ENCODE measurements around the gene FBLN5.
"Not testable (repeated sequence)": the region's sequence is repeated elsewhere in the genome, so short reads cannot be mapped to it uniquely, and the experiment has no call there.

Gene FBLN5

DNA sequence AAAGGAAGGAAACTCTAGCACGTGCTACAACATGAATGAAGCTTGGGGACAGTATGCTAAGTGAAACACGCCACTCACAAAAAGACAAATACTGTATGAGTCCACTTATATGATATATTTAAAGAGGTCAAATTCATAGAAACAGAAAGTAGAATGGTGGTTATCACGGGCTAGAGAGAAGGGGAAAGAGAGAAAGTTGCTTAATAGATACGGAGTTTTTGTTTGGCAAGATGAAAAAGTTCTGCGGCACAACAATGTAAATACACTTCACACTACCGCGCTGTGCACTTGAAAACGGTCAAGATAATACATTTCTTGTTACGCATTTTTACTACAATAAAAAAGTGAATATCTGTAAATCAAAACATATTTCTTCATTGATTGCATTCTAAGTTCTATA is 37.3 kb downstream of the FBLN5 start:
- no peak for DNase-seq (ENCODE audit: low read depth in 2 of 2)

DNA sequence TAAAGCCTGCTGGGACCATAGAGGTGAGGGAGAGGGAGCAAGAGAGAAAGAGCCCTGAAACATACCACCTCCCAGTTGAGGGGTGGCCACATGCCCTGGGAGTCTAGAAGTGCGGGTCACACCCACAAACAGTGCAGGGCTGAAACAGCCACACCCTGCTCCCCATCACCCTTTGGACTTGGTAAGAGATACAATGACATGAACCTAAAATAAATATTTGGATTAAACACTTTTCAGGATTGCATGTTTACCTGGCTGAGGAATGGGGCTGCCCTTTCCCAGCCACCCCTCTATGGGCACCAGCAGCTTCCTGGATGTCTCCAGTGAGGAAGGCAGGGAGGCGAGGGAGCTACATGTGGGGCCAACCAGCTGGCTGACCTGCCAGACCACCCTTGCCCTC is 41.1 kb downstream of the FBLN5 start:
- DNase-seq (ENCODE audit: low read depth in 2 of 2): no peak

- DNase-seq (ENCODE audit: low read depth in 2 of 2): no peak
Observed at GRCh38 chr14:91904956-91905645, 42.4 kb downstream of the FBLN5 start.

DNA sequence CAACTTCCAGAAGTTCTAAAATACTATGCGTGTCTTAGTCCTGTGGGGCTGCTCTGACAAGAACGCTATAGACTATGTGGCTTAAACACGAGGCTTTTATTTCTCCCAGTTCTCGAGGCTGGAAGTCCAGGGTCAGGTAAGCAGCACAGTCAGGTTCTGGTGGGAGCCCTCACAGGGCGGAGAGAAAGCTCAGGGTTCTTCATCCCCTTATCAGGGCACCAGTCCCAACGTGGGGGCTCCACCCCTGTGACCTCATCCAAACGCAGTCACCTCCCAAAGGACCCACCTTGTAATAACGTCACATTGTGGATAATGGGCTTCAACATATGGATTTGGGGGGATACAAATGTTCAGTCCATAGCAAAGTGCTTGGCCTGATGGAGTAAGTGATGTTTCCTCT is 43.0 kb downstream of the FBLN5 start:
- DNase-seq (ENCODE audit: low read depth in 2 of 2): no peak

- DNase-seq (ENCODE audit: low read depth in 2 of 2): no peak
Observed at GRCh38 chr14:91903070-91903469, 44.4 kb downstream of the FBLN5 start.

GRCh38 chr14:91902336-91902735 is 45.2 kb downstream of the FBLN5 start:
- DNase-seq (ENCODE audit: low read depth in 2 of 2): no peak

DNA sequence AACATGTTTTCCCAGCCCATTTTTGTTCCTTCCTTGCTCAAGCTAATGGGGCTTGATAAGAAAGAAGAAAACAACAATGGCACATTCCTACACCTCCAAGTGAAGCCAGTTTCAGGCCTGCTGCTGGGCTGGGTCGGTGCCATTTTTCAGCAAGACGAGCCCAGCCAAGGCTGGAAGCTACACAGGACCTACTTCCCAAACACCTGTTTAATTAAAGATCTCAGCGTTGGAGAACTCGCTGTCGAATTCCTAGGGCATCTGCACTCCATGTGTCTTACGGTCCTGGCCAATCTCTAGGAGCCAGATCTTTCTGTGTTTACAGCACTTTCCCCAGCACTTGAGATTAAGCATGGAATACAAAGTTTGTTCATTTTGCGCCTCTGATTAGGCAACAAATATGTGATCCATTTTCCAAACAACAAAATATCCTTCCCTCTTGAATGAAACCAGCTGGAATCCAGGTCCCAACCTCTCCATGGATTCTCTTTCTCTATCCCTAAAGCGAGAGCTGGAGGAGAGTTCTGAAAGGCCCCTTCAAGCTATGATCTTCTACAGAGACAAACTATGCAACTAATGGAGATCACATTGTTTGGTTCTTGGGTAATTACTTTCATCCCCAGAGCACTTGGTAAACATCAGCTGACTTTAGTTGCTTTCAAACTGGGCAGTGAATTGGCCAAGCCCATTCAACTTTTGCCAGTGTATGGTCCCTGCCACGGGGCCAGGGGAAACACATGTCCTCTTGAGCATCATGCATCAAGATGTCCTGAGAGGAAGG is 45.9 kb downstream of the FBLN5 start:
- DNase-seq (ENCODE audit: low read depth in 2 of 2): no peak

DNA sequence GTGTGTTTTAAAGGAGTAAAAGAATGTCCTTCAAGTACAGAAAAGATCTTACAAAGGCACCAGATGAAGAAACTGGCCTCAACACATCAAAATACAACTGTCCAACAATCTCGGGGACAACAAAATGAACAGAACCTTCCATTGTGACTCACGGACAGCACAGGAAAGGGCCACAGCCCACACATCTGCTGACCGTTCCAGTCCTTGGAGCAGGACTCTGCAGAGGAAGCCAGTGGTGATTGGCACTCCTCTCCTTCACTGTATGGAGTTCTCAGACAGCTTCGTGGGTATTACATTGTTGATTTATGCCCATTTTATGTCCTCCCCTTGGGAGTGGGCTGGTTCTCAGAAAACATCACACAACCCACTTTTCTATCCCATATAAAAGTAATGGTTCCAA is 47.7 kb downstream of the FBLN5 start:
- no peak for DNase-seq (ENCODE audit: low read depth in 2 of 2)

DNA sequence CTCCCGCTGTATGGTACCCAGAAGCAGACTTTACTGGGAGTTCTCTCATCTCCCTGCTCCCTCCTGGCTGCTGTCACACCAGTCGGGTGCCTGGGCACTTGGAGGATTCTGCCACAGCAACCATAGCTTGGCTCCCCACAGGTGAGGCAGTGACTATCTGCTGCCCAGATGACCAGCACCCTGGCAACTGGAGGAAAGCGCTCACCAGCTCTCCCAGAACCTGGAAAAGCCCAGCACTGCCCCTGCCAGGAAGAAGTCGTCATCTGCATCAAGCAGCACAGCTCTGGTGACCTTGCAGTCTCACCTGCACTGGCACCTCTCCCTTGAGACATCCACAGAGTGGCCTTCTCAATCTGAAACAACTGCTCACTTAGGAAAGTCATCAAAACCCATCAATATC is 48.3 kb downstream of the FBLN5 start:
- no peak for DNase-seq (ENCODE audit: low read depth in 2 of 2)

DNA sequence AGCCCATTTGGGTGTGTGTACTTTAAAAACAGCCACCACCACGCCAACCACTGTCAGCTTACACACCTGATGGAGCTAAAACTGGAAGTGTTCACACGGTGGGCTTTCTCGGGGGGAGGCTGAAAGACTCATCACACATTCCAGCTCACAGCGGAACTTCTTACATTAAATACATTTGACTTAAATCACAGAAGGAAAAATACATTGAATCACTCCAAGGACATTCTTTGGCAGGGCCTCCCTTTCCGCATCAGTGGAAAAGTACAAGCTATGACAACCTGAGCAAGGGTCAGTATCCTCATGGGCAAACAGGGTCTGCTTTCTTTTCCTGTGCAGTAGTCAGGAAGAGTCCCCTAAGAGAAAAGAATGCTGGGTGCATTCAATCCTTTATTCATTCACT is 49.1 kb downstream of the FBLN5 start:
- DNase-seq (ENCODE audit: low read depth in 2 of 2): no peak

DNA sequence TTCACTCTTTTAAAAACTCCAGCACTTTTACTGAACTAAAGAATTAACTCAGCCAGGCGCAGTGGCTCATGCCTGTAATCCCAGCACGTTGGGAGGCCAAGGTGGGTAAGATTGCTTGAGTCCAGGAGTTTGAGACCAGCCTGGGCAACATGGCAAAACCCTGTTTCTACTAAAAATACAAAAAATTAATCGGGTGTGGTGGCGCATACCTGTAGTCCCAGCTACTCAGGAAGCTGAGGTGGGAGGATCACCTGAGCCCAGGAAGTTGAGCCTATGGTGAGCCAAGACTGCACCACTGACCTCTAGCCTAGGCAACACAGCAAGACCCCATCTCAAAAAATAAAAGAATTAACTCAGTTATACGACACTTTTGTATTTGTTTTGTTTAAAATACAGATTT is 49.8 kb downstream of the FBLN5 start:
- not testable (repeated sequence) for DNase-seq (ENCODE audit: low read depth in 2 of 2)

- no peak for DNase-seq (ENCODE audit: low read depth in 2 of 2)
Observed at GRCh38 chr14:91897106-91897701, 50.3 kb downstream of the FBLN5 start.

DNA sequence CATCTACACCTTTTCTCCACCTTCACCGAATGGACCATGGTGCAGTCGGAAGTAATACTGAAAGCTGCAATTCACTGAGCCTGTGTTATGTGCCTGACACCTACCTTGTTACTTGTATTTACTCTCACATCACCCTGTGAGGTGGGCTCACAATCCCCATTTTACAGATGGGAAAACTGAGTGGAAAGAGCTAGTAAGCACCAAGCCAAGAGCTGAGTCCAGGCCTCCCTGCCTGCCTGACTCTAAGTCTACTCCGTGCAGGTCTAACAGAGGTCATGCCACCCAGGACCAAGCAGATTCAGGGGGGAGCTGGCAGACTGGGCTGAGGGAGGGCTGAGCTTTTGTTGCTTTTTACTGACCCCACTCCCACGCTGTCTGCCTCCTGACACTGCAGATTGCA is 51.1 kb downstream of the FBLN5 start:
- DNase-seq (ENCODE audit: low read depth in 2 of 2): no peak

GRCh38 chr14:91893669-91894068 is 53.8 kb downstream of the FBLN5 start:
- DNase-seq (ENCODE audit: low read depth in 2 of 2): no peak

- no peak for DNase-seq (ENCODE audit: low read depth in 2 of 2)
Observed at GRCh38 chr14:91893007-91893406, 54.5 kb downstream of the FBLN5 start.

DNA sequence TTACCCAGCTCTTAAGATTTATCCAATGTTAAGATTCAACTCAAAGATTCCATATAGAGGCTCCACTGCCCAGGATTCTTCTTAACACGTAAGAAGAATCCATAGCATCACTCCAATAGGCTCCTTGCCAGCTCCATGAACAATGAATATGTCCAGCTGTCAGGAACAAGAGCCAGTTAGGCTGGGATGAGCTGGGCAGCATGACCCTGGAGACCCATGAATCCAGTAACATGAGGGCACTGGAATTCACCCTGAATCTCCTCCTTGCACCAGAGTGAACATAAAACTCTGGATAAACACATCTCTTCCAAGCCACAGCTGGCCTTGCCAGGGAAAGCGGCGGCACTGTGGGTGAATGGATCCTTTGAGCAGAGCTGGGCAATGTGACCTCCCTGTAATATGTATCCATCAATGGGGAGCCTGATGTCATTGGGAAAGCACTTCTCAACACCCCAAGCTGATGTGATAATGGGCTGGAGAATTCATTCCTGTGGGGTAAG is 55.7 kb downstream of the FBLN5 start:
- no peak for DNase-seq (ENCODE audit: low read depth in 2 of 2)

DNA sequence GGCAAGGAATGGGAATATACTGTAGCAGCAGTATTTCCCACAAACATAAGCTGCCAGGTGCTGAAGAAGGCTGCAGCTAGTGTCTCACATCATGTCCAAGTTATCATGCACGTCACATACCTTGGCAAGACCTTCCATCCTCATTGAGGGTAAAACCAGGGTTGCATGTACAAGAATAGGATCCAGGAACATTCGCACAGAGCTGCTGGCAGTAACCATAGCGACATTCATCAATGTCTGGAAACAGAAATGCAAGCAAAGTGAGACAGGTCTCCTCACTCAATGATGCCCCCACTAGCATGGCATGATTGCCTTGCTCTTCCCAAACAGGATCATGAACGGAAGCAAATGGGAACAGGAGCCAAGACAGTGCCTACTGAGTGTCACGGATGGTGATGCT is 56.4 kb downstream of the FBLN5 start:
- DNase-seq (ENCODE audit: low read depth in 2 of 2): no peak

- no peak for DNase-seq (ENCODE audit: low read depth in 2 of 2)
Observed at GRCh38 chr14:91890291-91890749, 57.2 kb downstream of the FBLN5 start.

GRCh38 chr14:91889477-91890211 is 57.9 kb downstream of the FBLN5 start:
- DNase-seq (ENCODE audit: low read depth in 2 of 2): no peak

GRCh38 chr14:91888641-91889476 is 58.6 kb downstream of the FBLN5 start:
- DNase-seq (ENCODE audit: low read depth in 2 of 2): no peak

- DNase-seq (ENCODE audit: low read depth in 2 of 2): no peak
Observed at GRCh38 chr14:91886961-91887360, 60.5 kb downstream of the FBLN5 start.
